Fibroblast of villous mesenchyme (primary cell): ENCODE measurements around the gene PHF21A. TPM values are rescaled to one million over a fixed set of nuclear protein-coding genes. Genes with fewer than 3 reads are reported as not detected.

Experiments used
- DNase-seq: peaks from one replicate; pipeline ENCODE4 v3.0.0-alpha.2; 2010; ENCODE audit warnings: low read depth
- H3K4me3 ChIP-seq: 2 replicates; pipeline ENCODE4 v1.5.1; 2011; ENCODE audit warnings: low read depth, mild to moderate bottlenecking, low read length
- total RNA-seq: library from RNA; depleted of rRNA; stranded (reverse); fragments of >200 nt; gene quantifications from 2 replicates; pipeline ENCODE4 v1.2.3, GENCODE V29; 2012
- TF ChIP-seq, protein P1 (sequence below): IDR thresholded peaks from 2 replicates; pipeline ENCODE4 v1.5.1; 2012; ENCODE audit warnings: low read depth, mild to moderate bottlenecking, low read length; ENCODE audit not compliant: insufficient read depth

PHF21A gene
- total RNA-seq, 1 donor, result 15.5 TPM

DNA sequence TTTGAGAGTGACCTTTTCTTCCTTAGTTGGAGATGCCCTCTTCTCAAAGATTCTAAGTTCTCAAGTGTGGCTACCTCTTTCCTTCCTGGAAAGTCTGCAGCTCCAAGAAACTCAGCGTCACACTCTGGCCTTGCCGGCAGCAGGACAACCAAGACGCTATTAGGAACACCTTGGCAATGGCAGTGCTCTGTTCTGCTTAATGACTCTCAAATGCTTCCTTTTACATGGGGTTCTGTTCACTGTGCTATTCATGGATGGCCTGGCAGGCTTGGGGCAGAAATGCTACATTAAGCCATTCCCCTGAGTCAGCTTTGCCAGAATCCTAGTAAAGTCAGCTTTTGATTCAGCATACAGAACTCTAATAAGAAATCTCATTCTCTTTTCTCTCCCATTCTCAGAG lies 172.9 kb downstream of the PHF21A start:
- no peak overlapping the region for H3K4me3 ChIP-seq
- TF ChIP-seq, protein P1, sequence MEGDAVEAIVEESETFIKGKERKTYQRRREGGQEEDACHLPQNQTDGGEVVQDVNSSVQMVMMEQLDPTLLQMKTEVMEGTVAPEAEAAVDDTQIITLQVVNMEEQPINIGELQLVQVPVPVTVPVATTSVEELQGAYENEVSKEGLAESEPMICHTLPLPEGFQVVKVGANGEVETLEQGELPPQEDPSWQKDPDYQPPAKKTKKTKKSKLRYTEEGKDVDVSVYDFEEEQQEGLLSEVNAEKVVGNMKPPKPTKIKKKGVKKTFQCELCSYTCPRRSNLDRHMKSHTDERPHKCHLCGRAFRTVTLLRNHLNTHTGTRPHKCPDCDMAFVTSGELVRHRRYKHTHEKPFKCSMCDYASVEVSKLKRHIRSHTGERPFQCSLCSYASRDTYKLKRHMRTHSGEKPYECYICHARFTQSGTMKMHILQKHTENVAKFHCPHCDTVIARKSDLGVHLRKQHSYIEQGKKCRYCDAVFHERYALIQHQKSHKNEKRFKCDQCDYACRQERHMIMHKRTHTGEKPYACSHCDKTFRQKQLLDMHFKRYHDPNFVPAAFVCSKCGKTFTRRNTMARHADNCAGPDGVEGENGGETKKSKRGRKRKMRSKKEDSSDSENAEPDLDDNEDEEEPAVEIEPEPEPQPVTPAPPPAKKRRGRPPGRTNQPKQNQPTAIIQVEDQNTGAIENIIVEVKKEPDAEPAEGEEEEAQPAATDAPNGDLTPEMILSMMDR, result no peak
- DNase-seq, result no peak

DNA sequence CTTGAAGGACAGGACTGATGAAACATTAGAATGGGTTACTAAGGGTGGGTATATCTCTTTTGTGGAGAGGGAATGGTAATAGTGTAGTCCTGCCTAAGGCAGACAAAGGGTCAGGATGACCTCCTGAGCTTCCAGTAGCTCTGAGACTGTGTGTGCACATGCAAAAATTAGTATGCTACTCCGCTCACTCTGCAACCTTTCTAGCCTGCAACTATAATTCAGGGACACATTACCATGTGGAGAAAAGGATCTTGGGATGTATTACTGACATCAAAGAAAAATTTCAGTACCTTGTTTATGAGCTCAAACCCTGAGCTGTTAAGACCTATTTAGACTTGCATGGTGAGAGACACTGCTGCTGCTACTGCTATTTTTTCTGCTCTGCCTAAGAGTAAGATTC lies 173.4 kb downstream of the PHF21A start:
- TF ChIP-seq, protein P1, result no peak

DNA sequence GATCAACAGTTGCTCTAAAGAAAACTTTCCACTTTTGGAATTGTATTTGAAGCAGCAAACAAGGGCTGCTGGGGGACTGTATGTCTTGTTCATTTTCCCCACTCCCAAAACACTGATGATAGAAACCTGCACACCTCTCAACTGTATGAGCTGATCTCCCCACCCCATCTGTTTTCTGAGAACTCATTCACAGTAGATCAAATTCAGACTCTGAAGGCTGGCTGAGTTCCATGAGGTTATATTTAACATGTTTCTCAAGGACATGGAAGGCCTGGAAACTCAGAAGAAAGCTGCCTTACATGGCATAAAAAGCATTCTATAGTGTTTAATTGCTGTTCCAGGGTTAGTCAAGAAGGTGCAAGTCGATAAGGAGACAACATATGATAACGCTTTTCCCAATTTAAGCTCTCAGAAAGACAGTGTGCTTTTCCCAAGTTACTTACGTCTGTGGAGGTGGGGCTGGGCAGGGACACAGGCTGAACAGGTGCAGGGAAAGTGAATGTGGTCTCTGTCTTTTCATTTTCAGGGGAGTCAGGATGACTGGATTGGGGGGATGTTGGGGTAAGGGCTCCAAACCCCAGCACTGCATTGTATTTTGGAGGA lies 175.8 kb downstream of the PHF21A start:
- TF ChIP-seq, protein P1, result no peak
- DNase-seq, result no peak

More for the DNA sequence above, 173.4 kb downstream of the PHF21A start:
- no peak overlapping the region for H3K4me3 ChIP-seq
- no peak for DNase-seq

DNA sequence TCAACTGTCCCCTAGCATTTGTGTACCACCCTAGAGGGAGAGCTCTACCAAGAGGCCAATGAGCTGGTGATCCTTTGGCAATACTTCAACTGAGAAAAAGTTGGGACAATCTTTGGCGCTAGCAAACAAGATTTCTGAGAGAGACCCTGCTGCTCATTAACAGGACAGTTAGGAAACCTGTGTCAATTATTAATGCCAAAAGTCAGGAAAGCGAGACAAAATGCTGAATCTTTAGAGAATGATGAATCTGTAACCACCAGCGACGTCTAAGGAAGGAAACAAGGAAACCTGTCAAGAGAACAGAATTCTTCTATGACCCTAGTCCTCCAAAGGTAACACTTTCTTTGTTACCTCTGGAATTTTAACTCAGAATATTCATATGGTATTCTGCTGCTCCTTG lies 178.9 kb downstream of the PHF21A start:
- TF ChIP-seq, protein P1, result no peak
- DNase-seq, result no peak
- no peak overlapping the region for H3K4me3 ChIP-seq

More for the DNA sequence above, 175.8 kb downstream of the PHF21A start:
- no peak overlapping the region for H3K4me3 ChIP-seq

DNA sequence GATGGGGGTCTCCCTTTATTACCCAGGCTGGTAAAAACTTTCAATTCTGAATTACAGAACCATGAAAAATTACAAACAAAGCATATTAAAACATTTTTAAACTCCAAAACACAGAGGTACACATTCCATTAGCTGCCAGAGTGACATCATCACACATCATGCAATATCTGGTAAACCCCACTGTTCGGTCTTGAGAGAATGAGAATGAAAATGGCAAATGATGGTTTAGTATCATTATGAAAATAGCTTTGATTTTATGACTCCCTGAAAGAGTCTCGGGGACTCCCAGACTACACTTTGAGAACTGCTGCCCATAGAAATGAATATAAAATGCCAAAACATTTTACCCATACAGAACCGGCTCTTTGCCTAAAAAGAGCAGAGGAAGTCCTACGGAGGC lies 180.0 kb downstream of the PHF21A start:
- TF ChIP-seq, protein P1, result no peak
- no peak for DNase-seq
- no peak overlapping the region for H3K4me3 ChIP-seq

DNA sequence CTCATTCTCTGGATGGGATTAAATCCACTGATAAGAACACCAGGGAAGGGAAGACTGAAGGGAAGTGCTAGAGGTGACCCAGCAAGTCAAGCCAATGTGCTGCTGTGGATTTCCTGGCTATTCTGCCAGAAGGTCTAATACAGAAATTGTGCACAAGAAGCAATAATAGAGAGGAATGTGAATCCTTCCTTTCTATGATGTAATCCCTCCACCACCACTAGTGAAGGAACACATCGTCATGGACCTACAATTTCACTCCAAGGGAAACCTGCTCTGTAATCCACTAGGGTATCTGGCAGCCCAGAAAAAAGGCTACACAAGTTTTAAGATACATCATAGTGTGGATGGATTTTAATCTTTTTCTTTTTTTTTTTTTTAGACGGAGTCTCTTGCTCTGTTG lies 181.4 kb downstream of the PHF21A start:
- no peak overlapping the region for H3K4me3 ChIP-seq
- TF ChIP-seq, protein P1, result no peak
- DNase-seq, result no peak

DNA sequence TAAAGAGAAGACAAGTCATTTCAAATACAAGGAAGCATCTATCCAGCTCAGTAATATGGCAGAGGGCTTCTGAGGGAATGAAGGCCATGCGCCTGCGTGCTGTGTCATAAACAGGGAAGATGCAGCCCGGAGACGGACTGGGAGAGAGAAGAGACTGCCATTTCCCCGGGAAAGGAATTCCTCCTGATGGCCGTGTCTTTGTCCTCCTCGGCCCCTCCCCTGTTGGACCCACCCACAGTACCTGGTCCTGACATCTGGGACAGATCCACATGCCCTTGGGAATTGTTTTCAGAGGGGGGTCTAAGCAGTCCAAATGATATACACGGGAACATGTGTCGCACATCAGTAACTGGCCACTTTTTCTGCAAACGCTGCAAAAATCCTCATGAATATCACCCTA lies 183.3 kb downstream of the PHF21A start:
- TF ChIP-seq, protein P1, result no peak
- no peak overlapping the region for H3K4me3 ChIP-seq
- DNase-seq, result no peak
